Activated CD4-positive, alpha-beta T cell treated with anti-CD3 and anti-CD28 coated beads, Interleukin-2, amount 50 U/mL, for 1 hour (primary cell): ENCODE results near the gene PRG2.
"Not testable (repeated sequence)": the region's sequence is repeated elsewhere in the genome, so short reads cannot be mapped to it uniquely, and the experiment has no call there.

Experiments used
- DNase-seq: peaks from one replicate; pipeline ENCODE4 v3.0.0-alpha.2; 2020

PRG2 gene

GRCh38 chr11:57418131-57418530 lies 27.7 kb upstream of the PRG2 start:
- no peak for DNase-seq

- no peak for DNase-seq
Measured at GRCh38 chr11:57417056-57417455, 26.6 kb upstream of the PRG2 start.

- no peak for DNase-seq
Measured at GRCh38 chr11:57416436-57416835, 26.0 kb upstream of the PRG2 start.

- DNase-seq, result no peak
Measured at GRCh38 chr11:57414612-57415212, 24.3 kb upstream of the PRG2 start.

GRCh38 chr11:57413681-57414080 lies 23.2 kb upstream of the PRG2 start:
- DNase-seq, result no peak

- DNase-seq, result no peak
Measured at GRCh38 chr11:57410287-57410686, 19.8 kb upstream of the PRG2 start.

GRCh38 chr11:57409321-57410100 lies 19.1 kb upstream of the PRG2 start:
- no peak for DNase-seq

- DNase-seq, result no peak
Measured at GRCh38 chr11:57408771-57409170, 18.3 kb upstream of the PRG2 start.

GRCh38 chr11:57407941-57408475 lies 17.6 kb upstream of the PRG2 start:
- no peak for DNase-seq

- DNase-seq, result no peak
Measured at GRCh38 chr11:57407010-57407920, 16.8 kb upstream of the PRG2 start.

GRCh38 chr11:57406337-57406904 lies 16.0 kb upstream of the PRG2 start:
- DNase-seq, result no peak

GRCh38 chr11:57405271-57405860 lies 14.9 kb upstream of the PRG2 start:
- no peak for DNase-seq

- no peak for DNase-seq
Measured at GRCh38 chr11:57403802-57404147, 13.3 kb upstream of the PRG2 start.

- DNase-seq, result not testable (repeated sequence)
Measured at GRCh38 chr11:57403003-57403801, 12.8 kb upstream of the PRG2 start.

- no peak for DNase-seq
Measured at GRCh38 chr11:57402188-57403002, 11.9 kb upstream of the PRG2 start.

- no peak for DNase-seq
Measured at GRCh38 chr11:57399972-57400578, 9.6 kb upstream of the PRG2 start.

- no peak for DNase-seq
Measured at GRCh38 chr11:57399221-57399620, 8.8 kb upstream of the PRG2 start.

GRCh38 chr11:57397394-57397990 lies 7.0 kb upstream of the PRG2 start:
- no peak for DNase-seq

GRCh38 chr11:57396744-57397143 lies 6.3 kb upstream of the PRG2 start:
- no peak for DNase-seq
